ENCODE data around the gene C3orf70. TPM values are rescaled to one million over a fixed set of nuclear protein-coding genes. Genes with fewer than 3 reads are reported as not detected.
A peak's percentile ranks its signal among the peaks of the same experiment; 100 is the strongest.

C3orf70 gene
- total RNA-seq, 1 donor from 2014 or later: 6.5 TPM

DNA sequence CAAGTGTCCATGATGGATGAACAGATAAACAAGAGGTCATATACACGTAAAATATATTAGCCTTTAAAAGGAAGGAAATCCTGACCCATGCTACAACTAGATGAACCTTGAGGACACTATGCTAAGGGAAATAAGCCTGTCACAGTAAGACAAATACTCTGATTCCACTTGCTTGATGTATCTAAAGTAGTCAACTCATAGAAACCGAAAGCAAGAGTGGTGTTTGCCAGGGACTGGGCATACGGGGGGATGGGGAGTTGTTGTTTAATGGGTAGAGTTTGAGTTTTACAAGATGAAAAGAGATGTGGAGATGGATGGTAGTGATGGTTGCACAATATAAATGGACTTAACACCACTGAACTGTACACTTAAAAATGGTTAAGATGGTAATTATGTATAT is 65.4 kb downstream of the C3orf70 start:
- no peak for DNase-seq

DNA sequence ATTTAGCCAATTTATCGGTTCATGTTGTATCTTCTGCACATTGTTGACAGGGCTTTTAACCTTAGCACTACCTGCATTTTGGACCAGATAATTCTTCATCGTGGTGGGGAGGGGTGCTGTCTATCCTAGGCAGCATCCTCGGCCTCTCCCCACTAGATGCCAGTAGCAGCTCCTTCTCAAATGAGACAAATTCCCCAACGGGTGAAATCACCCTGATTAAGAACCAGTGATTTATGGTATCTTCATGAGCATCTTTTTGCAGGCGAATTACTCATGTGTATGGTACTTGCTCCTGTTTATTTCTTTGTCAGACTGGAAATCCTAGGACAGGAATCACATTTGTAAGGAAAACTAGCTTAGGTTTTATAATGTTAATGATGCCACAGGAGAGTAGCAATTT is 68.0 kb downstream of the C3orf70 start:
- no peak for DNase-seq

DNA sequence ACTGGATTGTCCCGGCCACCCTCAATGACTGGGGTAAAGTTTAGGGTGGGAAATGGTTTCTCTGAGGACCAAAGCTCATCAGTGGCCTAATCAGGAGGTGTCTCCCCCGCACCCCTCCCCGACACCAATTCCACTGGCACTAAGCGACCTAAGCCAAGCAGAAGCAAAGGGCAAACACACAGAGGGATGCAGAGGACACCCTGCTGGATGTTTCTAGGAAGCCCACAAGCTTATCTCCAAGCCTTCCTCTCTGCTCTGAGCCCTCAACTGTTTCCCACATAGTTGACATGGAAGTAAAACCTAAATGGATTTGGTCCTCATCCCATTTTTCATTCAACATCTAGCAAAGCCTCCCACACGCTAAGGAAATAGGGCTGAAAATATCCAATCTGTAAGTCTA is 68.5 kb downstream of the C3orf70 start:
- DNase-seq: no peak

DNA sequence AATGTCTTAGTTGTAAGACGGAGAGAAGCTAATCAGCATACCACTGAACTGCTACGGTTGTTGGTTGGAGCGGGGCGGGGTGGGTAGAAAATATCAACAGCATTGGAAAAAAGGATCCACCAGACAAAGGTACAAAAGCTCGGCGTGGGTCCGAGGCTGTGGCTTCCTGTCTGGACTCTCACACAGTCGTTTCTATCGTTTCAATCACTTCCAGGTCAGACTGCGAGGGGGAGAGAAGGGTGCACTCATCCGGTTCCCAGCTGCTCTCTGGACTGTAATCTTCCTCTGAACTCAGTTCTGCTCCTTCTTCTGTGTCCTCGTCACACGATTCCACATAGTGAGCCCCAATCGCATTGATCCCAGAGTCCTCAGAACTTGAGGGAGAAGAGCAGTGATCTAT is 70.0 kb downstream of the C3orf70 start:
- DNase-seq: no peak

DNA sequence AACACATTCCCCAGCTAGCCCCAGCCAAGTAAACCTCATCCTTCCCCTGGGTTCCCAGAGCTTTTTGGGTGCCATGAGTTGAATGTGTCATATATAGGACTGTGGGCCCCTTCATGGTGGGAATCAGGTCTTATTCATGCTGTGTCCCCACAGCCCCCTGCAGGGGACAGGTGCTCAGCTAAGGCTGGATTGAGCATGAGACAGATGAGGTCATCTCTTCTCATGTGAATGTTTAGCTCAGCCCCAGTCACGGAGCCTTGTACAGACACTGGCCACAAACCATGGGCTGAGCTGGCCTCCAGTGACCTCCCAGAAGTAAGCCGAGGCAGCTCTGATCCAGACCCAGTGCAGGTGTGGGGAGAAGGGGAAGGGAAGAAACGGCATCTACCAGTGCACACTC is 70.7 kb downstream of the C3orf70 start:
- DNase-seq: no peak

DNA sequence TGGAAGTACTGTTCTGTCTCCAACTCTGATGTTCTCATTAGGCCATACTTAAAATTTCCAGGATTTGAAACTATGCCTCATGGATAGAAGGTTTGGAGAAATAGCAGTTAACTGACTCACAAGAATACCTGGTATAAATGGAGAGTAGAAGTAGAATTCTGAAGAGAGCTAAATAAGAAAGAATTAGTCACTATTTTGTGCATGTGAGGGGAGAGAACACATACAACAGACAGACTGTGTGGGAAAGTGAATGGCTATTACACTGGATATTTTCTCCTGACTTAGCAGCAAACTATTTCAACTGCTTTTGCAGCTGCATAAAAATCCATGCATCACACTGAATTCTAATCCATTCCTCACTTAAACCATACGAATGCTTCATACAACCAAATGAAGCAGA is 71.3 kb downstream of the C3orf70 start:
- no peak for DNase-seq

DNA sequence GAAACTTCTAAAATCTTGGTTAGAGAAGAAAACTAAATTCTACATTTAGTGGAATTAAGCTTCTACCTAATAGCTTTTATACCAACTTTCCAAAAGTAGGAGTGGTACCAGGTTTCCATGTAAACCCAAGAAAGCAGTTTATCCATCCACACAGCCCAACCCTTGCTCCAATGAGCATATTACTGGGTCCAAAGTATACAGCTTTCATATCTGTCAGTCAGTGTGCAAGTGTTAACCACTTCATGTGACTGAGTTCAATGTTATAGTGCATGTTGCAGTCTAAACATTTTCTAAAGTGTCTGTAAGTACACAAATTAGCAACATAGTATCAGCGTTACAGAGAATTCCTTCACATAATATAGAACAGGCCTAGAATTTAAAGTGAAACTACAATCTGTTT is 73.2 kb downstream of the C3orf70 start:
- DNase-seq: peak; percentile 43

DNA sequence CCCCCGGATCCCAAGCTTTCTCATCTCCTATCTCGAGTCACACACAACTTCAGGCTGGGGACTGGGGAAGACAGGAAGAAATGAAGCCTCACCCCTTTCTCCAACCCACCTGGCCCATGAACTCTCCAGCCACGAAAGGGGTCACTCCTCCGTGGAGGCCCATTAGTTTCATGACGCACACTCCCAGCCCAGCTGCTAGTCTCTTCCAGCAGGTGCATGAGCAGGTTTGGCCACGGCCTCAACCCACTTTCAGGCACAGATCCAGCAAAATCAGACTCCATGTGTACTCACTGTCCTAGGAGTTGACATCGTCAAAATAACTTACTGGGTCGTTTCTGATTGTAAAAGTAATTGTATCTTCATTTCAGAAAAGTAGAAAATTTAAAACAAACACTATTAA is 76.6 kb downstream of the C3orf70 start:
- DNase-seq: no peak

DNA sequence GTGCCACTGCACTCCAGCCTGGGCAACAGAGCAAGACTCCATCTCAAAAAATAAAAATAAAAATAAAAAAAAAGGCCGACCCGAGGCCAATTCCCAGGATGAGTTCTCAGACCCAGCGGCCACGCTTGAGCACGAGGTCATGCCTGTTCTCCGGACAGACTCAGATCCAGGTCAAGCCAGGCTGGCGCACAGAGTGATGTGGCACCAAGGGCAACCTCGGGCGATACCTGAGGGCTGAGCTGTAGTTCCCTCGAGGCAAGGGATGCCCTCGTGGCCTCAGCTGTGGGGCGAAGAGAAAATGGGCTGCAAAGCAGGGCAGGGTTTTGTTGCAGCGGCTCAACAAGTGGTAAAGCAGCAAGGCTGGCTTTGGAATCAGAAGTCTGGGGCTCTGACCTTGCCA is 77.3 kb downstream of the C3orf70 start:
- DNase-seq: no peak

DNA sequence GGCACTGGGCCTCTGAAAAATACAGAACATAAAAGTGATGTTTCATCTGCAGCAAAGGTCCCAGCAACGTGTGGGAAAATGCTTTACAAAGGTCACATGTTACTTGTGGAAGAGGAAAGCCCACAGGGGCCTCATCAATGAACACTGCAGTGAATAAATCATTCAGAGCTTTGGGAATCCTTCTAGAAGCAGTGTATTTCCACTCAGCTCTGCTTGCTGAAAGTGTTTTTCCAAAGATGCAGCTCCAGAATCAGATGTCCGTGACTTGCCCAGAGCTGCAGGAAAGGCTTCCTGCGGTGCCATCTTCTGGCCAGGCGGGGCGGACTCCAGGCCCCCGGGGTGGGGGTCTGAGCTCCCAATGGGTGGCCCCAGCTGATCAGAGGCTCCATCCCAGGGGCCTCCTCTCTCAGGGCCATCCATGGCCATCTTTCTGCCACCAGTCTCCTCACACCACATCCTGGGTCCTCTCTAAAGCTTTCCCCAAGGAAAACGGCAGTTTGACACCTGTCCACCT is 81.5 kb downstream of the C3orf70 start:
- DNase-seq: peak; percentile 38

DNA sequence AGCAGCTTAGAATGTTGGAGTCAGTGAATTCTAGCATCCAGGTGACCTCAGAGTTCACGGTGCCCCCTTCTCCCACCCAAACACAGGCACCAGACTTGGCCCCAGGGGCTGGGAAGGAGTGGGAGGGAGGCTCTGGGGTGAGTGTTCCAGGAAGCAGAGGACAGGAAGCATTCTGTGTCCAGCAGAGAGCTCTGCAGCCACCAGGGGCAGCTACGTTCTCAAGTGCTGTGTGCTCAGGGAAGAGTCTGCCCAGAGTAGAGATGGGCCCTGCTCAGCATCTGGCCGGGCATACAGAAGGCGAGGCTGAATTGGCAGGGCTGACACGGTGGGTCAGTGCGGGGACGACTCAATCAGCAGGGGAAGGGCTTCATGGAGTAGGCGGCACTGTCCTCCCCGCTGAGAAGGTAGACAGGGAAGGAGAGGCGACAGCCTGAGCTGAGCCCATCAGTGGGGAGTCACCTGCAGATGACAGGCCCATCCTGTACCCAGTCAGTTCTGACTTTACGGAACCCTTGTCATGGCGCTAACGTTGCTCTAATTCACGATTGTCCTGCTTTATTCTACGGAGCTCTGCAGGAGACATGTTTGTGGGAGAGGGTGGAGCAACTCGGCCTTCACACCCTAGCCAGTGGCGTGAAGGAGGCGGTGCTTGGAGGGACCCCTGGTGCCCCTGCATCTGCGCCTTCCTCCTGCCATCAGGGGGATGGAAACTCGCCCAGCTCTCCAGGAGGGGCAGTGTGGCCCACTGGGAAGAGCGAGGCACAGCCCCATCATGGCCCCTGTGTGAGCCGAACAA is 82.2 kb downstream of the C3orf70 start:
- DNase-seq: peak; percentile 6

DNA sequence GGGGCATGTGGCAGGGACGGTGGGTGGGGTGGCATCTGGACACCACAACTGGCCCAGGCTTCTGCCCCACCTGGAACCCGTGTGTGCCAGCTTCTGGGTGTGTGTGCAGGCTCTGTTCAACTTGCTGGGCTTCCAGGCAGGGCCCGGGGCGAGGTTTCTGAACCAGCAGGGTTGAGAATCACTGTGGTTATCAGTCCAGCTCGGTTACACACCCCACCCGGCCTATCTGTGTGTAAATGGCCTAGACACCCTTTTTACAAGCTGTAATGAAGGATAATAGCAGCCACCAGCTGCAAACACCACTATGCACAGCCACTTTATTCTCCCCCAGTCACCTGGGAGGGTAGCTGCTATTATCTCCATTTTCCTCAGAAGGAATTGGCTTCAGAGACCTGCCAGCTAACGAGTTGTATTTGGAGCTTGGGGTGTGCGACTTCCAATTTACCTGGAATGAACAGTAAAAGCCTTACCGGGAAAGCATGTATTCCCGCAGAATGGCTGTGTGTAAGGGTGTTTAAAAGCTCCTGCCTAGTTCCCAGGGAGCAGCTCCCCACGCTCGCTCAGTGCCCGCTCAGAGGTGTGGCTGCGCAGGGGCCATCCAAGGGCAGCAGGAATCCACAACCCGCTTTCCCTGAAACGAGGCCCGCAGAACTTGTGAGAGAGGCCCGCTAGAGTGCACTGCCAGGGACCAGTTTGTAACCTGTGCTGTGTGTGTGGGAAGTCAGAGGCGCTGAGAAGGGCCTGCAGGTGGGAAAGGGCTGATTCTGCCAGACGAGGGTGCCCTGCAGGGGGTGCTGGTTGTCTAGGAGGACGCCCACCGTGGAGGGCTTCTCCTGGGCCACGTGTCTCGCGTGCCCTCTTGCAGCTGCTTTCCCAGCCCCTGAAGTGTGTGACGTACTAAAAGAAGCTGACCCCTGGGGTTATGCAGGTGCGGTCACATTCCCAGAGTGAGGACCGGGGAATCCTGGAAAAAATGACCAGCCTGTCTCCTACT is 83.5 kb downstream of the C3orf70 start:
- DNase-seq: no peak

DNA sequence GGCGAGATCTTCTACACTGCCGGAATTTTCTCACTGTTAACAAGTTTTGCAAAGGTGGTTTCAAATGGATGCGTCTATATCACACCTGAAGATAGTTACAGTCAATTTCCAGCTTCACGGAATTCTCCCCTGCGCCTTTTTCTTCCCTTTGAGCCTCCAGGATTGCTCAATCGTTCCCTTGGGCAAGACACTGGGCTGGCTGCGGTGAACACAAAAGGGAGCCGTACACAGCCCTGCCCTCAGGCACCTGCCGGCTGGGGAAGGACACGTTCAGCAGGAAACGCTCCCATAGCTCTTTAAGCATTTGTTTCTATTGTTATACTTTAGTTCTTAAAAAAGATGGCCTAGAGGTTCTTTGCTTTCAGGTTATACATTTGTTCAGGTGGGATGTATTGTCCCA is 85.7 kb downstream of the C3orf70 start:
- no peak for DNase-seq

DNA sequence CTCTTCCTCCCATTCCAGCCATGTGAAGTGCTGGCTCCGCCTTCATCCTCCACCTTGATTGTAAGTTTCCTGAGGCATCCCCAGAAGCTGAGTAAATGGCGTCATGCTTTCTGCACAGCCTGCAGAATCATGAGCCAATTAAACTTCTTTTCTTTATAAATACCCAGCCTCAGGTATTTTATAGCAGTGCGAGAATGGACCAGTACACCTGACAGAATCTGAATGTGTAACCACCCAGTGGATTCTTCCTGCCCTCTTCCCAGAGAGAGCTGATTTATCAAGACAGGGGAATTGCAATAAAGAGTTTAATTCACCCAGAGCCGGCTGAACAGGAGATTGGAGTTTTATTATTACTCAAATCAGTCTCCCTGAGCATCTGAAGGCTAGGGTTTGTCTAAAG is 86.6 kb downstream of the C3orf70 start:
- no peak for DNase-seq

DNA sequence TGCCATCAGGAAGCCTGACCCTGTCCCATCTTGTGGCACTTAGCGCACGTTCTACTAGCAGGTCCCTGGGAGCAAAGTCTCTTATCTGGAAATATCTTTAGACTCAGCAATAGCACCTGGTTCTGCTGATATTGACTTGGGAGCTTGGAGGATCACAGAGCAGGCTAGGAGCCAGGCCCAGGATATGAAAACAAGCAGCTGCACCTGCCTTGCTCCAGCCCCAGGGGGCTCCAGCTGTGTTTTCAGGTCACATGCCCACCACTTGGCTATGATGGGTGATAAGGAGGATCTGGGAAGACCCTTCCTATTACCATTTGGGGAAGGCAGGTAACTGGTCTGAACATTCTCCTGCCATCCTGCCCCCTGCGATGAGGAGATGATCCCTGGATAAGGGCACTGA is 87.8 kb downstream of the C3orf70 start:
- DNase-seq: no peak

DNA sequence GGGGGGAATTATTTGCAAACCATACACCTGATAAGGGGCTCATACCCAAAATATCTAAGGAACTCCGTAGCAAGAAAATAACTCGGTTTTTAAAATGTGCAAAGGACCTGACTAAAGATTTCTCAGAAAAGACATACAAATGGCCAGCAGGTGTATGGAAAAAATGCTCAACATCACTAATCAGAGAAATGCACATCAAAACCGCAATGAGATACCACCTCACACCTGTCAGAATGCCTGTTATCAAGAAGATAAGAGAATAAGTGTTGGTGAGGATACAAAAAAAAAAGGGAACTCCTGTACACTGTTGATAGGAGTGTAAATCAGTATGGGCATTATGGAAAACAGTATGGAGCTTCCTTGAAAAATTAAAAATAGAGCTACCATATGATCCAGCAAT is 89.4 kb downstream of the C3orf70 start:
- peak; percentile 82 for DNase-seq

DNA sequence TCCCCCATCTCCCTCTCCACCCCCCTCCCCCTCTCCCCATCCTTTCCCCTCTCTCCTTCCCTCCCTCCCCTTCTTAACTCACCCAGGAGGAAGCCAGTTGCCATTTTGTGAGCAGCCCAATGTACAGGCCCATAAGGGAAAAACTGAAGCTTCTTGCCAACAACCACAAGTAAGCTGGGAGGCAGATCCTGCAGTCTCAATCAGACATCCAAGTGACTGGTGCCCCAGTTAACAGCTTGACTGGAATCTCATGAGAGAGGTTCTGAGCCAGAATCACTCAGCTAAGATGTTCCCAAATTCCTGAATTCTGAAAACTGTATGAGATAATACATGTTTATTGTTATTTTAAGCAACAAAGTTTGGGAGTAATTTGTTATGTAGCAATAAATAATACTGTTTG is 90.7 kb downstream of the C3orf70 start:
- peak; percentile 94 for DNase-seq

DNA sequence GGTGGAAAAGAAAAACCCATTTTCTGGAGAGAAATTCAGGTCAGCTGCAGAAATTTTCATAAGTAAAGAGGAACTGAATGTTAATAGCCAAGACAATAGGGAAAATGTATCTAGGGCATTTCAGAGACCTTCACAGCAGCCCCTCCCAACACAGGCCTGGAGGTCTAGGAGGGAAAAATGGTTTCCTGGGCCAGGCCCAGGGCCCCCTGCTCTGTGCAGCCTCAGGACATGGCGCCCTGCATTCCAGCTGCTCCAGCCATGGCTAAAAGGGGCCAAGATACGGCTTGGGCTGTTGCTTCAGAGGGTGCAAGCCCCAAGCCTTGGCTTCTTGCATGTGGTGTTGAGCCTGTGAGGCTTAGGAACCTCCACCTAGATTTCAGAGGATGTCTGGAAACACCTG is 92.2 kb downstream of the C3orf70 start:
- DNase-seq: no peak

DNA sequence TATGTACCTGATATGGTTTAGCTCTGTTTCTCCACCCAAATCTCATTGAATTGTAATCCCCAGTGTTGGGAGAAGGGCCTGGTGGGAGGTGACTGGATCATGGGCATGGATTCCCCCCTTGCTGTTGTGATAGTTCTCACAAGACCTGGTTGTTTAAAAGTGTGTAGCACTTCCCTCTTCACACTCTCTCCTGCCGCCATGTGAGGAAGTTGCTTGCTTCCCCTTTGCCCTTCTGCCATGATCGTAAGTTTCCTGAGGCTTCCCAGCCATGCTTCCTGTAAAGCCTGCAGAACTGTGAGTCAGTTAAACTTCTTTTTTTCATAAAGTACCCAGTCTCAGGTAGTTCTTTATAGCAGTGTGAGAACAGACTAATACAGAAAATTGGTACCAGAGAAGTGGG is 93.1 kb downstream of the C3orf70 start:
- DNase-seq: no peak

DNA sequence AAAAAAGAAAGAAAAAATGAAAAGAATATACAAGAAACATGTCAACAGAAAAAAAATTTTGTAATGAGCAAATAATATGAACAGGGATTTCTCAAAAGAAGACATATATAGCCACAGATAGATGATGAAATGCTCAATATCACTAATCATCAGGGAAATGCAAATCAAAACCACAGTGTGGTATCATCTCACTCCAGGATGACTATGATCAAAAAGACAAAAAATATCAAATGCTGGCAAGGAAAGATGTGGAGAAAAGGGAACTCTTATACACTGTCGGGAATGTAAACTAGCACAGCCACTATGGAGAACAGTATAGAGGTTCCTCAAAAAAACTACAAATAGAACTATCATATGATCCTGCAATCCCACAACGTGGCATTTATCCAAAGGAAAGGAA is 94.1 kb downstream of the C3orf70 start:
- no peak for DNase-seq

DNA sequence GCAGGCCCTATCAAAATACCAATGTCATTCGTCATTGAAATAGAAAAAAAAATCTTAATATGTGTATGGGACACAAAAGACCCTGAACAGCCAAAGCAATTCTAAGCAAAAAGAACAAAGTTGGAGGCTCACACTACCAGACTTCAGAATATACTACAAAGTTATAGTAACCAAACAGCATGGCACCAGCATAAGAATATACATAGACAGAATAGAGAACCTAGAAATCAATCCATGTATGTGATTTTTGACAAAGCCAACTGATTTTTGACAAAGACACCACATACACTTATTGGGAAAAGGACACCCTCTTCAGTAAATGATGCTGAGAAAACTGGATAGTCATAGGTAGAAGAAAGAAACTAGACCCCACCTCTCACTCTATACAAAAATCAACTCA is 95.0 kb downstream of the C3orf70 start:
- no peak for DNase-seq

DNA sequence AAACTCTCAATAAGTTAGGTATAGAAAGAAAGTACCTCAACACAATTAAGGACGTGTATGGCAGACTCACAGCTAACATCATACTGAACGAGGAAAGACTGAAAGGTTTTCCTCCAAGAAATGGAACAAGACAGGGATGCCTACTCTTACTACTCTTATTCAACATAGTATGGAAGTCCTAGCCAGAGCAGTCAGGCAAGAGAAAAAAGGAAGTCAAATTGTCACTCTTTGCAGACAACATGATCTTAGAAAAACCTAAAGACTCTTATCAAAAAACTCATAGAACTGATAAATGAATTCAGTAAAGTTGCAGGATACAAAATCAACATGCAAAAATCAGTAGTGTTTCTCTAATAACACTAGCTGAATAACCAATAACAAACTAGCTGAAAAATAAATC is 96.0 kb downstream of the C3orf70 start:
- no peak for DNase-seq

DNA sequence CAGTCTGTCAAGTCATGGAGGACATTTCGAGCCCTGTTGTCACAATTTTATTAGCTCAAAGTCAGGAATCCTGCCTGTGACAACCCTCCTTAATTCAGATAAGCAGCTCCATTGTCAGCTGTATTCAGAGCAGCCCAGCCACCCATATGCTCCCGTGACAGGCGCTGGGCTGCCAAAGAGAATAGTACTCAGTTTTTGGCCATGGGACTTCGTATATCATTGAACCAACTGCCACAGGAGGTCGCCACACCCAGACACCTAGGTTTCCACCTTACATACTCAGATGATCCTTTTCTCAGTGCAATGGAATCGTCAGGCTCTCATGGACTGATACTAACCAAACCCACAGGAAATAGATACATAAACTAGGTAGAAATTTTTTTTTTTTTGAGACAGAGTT is 100.2 kb downstream of the C3orf70 start:
- no peak for DNase-seq

All from skin of body (tissue), 2 donors.